HG02642 (cell line): ENCODE data around the gene PUDP.

Experiments
- ATAC-seq: cut with Tn5 transposase; IDR thresholded peaks from one replicate; pipeline ENCODE4 v1.9.1; 2021; ENCODE audit warnings: mild to moderate bottlenecking; ENCODE audit not compliant: unreplicated experiment, poor library complexity

Gene PUDP

DNA sequence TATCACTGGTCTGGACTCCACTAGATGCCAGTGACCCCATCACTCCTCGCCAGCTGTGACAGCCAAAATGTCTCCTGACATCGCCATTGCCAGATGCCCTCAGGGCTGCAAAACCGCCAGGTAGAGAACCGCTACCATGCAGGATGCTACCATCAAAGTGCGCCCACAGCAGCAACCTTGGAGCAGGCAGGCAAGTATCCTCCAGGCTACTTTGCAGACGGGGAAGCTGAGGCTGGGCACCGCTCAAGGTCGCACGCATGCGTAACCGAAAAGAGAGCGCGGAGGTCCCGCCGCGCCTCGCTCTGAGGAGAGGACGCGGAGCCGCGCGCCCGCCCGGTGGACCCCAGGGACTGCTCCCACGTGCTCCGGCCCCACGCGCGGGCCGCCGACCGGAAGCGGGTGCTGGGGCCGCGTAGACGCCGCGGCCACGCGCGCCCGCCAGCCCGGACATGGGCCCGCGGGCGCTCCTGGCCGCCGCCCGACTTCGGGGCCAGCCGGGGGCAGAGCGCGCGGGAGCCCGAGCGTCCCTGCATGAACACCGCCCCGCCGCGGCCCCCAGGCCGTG, 458 bp downstream of the PUDP start, which contains the start of gene STS:
TSS of gene STS (plus strand) at position 300 of the 565 bp plus-strand sequence. CDS start 105,488 bp downstream, outside the sequence.
- peak; percentile 44 for ATAC-seq

- ATAC-seq = peak; percentile 6
Observed at GRCh38 chrX:7146703-7147412, 1.1 kb downstream of the PUDP start.

GRCh38 chrX:7146020-7146702, 1.8 kb downstream of the PUDP start:
- no peak for ATAC-seq

GRCh38 chrX:7145454-7145853, 2.5 kb downstream of the PUDP start:
- no peak for ATAC-seq

GRCh38 chrX:7143941-7144525, 3.9 kb downstream of the PUDP start:
- no peak for ATAC-seq

DNA sequence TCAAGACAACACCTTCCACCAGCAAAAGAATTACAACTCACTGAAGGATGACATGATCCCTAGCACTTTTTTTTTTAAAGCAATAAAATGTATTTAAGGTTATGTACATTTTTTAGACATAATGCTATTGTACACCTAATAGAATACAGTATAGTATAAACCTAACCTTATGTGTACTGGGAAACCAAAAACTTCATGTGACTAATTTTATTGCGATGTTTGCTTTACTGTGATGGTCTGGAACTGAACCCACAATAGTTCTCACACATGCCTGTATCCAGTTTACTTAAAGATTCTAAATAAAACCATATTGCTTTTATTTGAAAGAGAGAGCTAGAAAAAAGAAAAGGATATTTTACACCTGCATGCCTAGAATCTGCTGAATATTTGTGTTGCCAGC, 4.9 kb downstream of the PUDP start:
- no peak for ATAC-seq

DNA sequence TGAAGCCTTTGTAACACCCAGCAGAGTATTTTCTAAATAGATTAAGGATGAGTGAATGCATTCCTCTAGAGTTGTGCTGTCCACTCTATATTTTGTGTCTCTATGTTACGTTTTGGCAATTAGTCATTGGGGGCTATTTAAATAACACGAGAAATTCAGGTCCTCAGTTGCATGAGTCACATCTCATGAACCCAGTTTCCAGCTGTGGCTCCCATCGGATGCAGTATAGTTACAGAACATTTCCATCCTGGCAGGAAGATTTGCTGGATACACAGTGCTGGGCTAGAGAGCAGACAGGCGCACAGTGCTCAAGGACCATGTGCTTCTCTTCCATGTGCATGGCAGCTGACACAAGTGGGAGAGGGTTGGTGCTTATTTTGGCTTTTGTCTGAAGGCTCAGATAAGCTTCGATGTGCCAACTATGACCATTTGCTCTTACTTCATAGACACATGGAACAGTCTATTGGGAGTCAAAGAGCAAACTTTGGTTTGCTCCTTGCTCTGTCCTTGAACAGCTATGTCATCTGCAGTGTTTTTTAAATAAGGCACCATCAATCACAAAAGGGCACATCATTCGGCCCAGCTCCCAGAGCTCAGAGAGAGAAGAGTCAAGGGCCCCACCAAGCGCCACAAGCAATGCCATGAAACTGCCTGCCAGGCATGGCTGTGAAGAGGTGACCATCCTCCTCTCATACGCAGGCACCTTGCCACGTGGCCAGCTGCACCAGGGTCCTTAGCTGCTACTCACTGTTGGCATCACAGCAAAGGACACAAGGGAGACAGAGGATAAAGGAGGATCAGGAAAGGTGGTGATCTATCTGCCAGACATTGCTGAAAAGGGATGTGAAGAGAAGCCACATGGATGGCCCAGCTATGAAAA, 8.5 kb downstream of the PUDP start:
- ATAC-seq = no peak

GRCh38 chrX:7134981-7135380, 13.0 kb downstream of the PUDP start:
- ATAC-seq = no peak

- peak; percentile 23 for ATAC-seq
Observed at GRCh38 chrX:7133050-7133440, 14.9 kb downstream of the PUDP start.

- peak; percentile 64 for ATAC-seq
Observed at GRCh38 chrX:7132335-7133049, 15.5 kb downstream of the PUDP start.

- ATAC-seq = no peak
Observed at GRCh38 chrX:7131621-7132020, 16.3 kb downstream of the PUDP start.

- no peak for ATAC-seq
Observed at GRCh38 chrX:7127056-7127455, 20.9 kb downstream of the PUDP start.

- no peak for ATAC-seq
Observed at GRCh38 chrX:7120878-7121219, 27.1 kb downstream of the PUDP start.

- no peak for ATAC-seq
Observed at GRCh38 chrX:7119950-7120877, 27.7 kb downstream of the PUDP start.

- peak; percentile 44 for ATAC-seq
Observed at GRCh38 chrX:7117587-7117986, 30.4 kb downstream of the PUDP start.

GRCh38 chrX:7116081-7116480, 31.9 kb downstream of the PUDP start:
- no peak for ATAC-seq

DNA sequence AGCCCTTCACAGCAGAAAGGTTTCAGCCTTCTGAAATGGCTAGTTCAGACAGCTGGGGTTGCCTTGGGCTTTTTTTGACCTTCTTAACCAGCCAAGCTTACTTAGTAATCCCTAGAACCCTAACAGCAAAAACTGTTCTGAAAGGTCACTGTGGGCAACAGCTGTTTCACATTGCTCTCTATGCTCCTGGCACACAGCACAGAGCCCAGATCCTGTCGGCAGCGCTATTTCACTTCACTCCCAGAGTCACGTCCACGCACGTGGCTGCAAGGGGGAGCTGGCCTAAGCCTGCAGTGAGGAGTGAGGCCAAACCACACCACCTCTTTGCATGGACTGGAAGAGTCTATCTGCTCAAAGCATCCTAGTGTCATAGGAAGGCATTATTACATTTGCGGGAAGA, 32.4 kb downstream of the PUDP start:
- ATAC-seq = peak; percentile 78

DNA sequence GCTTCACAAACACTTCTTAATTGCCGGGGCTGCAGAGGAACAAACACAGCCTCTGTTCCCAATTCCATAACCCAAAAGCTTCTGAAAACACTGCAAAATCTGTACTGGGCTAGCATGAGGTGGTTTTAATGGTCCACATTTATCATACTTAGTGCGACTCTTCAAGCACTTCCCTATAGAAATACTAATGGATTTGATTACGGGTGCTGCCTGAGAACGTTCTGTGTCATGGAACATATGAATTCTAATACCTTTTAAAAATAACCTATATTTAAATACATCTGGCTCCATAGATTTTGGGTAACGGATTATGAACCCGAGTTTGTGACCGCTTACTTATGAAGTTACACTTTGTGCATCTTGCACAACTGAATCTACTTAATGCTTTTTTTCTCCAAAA, 35.9 kb downstream of the PUDP start:
- ATAC-seq = no peak

GRCh38 chrX:7111518-7111917, 36.4 kb downstream of the PUDP start:
- ATAC-seq = no peak
